GM12878 (cell line): ENCODE measurements around the gene LSM14B. TPM values are rescaled to one million over a fixed set of nuclear protein-coding genes. Genes with fewer than 3 reads are reported as not detected.

Experiments used
- ATAC-seq: fragments of 200-7000 bp; cut with Tn5 transposase; 3 replicates; pipeline ENCODE4 v1.9.1; 2020; ENCODE audit warnings: mild to moderate bottlenecking, moderate library complexity
- BruUV-seq: library from RNA; stranded (reverse); fragments of 400-500 nt; replicated peaks from 2 replicates; lab custom pipeline; 2021; lab: Mats Ljungman, UMichigan
- CTCF ChIA-PET: fragments of 300-600 bp; sonication (Branson Sonifier 250); formaldehyde crosslinking; extraction: SDS; loops from one replicate; lab custom pipeline; 2021; ENCODE audit warnings: inconsistent platforms; lab: Yijun Ruan, JAX
- POLR2A ChIA-PET: fragments of 350-600 bp; formaldehyde crosslinking; extraction: SDS; loops from one replicate; lab custom pipeline; 2021; ENCODE audit warnings: inconsistent platforms; lab: Charles Lee
- RAD21 ChIA-PET: fragments of 300-600 bp; sonication (Branson Sonifier 250); formaldehyde crosslinking; loops from one replicate; lab custom pipeline; 2023; ENCODE audit warnings: antibody characterized with exemption; ENCODE audit not compliant: unreplicated experiment; lab: Charles Lee
- SMC1A ChIA-PET: fragments of 300-600 bp; sonication (Branson Sonifier 250); formaldehyde crosslinking; loops from one replicate; lab custom pipeline; 2023; ENCODE audit not compliant: unreplicated experiment, uncharacterized antibody; lab: Charles Lee
- DNase-seq: peaks from one replicate; pipeline ENCODE4 v3.0.0-alpha.2; 2011; ENCODE audit warnings: low read depth, low spot score
- FAIRE-seq: peaks from 3 replicates; lab custom pipeline; 2011; peaks lifted over from hg19 to GRCh38; lab: Jason Lieb, UNC
- H2AFZ ChIP-seq: 2 replicates; pipeline ENCODE4 v1.6.0; 2011; ENCODE audit warnings: low read depth, low read length, control low read depth; ENCODE audit not compliant: control insufficient read depth
- H3K27ac ChIP-seq: 2 replicates; pipeline ENCODE4 v1.5.1; 2011; ENCODE audit warnings: control low read depth; ENCODE audit not compliant: control insufficient read depth, insufficient read depth
- H3K27me3 ChIP-seq, 2 experiments: replicated peaks in 1 of 2; 2 replicates each; pipeline versions ENCODE4 v1.6.0 to v1.6.1; 2011; ENCODE audit warnings: low read length in 1 of 2; ENCODE audit not compliant: control insufficient read depth in 2 of 2, insufficient read depth in 2 of 2
- H3K36me3 ChIP-seq, 2 experiments: 2 replicates each; pipeline ENCODE4 v1.5.1; 2011; ENCODE audit warnings: low read length in 1 of 2; ENCODE audit not compliant: control insufficient read depth in 2 of 2, insufficient read depth in 2 of 2
- H3K4me1 ChIP-seq: 2 replicates; pipeline ENCODE4 v1.6.1; 2011; ENCODE audit warnings: mild to moderate bottlenecking, low read length, moderate library complexity, mixed read lengths; ENCODE audit not compliant: control insufficient read depth, insufficient read depth
- H3K4me2 ChIP-seq: 2 replicates; pipeline ENCODE4 v1.6.0; 2011; ENCODE audit warnings: control low read depth; ENCODE audit not compliant: control insufficient read depth, insufficient read depth
- H3K4me3 ChIP-seq: fragments of 200-600 bp; sonication (generic); 2 replicates; pipeline ENCODE4 v1.5.1; 2016
- H3K79me2 ChIP-seq: 2 replicates; pipeline ENCODE4 v1.6.0; 2011; ENCODE audit warnings: low read length; ENCODE audit not compliant: control insufficient read depth, insufficient read depth
- H3K9ac ChIP-seq: 2 replicates; pipeline ENCODE4 v1.8.0; 2011; ENCODE audit warnings: low read length, control low read depth, mixed read lengths; ENCODE audit not compliant: control insufficient read depth, insufficient read depth
- H3K9me3 ChIP-seq: replicated peaks from 3 replicates; pipeline ENCODE4 v1.5.1; 2011; ENCODE audit warnings: mild to moderate bottlenecking, low read length; ENCODE audit not compliant: control insufficient read depth, insufficient read depth
- H4K20me1 ChIP-seq: 2 replicates; pipeline ENCODE4 v1.6.0; 2011; ENCODE audit not compliant: control insufficient read depth, insufficient read depth
- GATAD2B ChIP-seq: fragments of 450-650 bp; conservative IDR thresholded peaks from 2 replicates; pipeline ENCODE4 v1.6.1; 2017; ENCODE audit warnings: low read depth, mild to moderate bottlenecking, moderate library complexity
- NR2C1 ChIP-seq: fragments of 450-650 bp; IDR thresholded peaks from 2 replicates; pipeline ENCODE4 v1.6.1; 2017; ENCODE audit warnings: antibody characterized with exemption, mild to moderate bottlenecking, moderate library complexity
- NRF1 ChIP-seq: conservative IDR thresholded peaks from 2 replicates; pipeline ENCODE4 v1.6.1; 2011; ENCODE audit warnings: mild to moderate bottlenecking, low read depth, low read length, improper control_type of control experiment
- POLR2AphosphoS2 ChIP-seq: IDR thresholded peaks from 2 replicates; pipeline ENCODE4 v1.6.1; 2011; ENCODE audit warnings: low read depth, mild to moderate bottlenecking, low read length, improper control_type of control experiment, moderate library complexity
- SP1 ChIP-seq: IDR thresholded peaks from one replicate; pipeline ENCODE4 v1.6.1; 2011; ENCODE audit warnings: low read depth, low read length
- SREBF1 ChIP-seq: IDR thresholded peaks from 2 replicates; pipeline ENCODE4 v1.6.1; 2012; ENCODE audit warnings: mild to moderate bottlenecking, low read length
- TCF3 ChIP-seq: IDR thresholded peaks from 2 replicates; pipeline ENCODE4 v1.6.1; 2012; ENCODE audit warnings: low read depth, mild to moderate bottlenecking, low read length, borderline replicate concordance; ENCODE audit not compliant: insufficient read depth
- USF2 ChIP-seq: IDR thresholded peaks from 2 replicates; pipeline ENCODE4 v1.6.1; 2011; ENCODE audit warnings: low read depth, low read length, improper control_type of control experiment, borderline replicate concordance
- YBX1 ChIP-seq: fragments of 450-650 bp; IDR thresholded peaks from 2 replicates; pipeline ENCODE4 v1.6.1; 2016; ENCODE audit warnings: antibody characterized with exemption
- ZBTB11 ChIP-seq: fragments of 450-650 bp; formaldehyde crosslinking; IDR thresholded peaks from 2 replicates; pipeline ENCODE4 v1.5.0; 2022; ENCODE audit warnings: mild to moderate bottlenecking, missing genetic modification characterization
- WGBS: methylation state at CpG from one replicate; pipeline ENCODE4 v1.1.6; 2016; ENCODE audit warnings: low lambda C conversion rate; ENCODE audit not compliant: insufficient replicate concordance, insufficient coverage; ENCODE audit errors: missing lambda C conversion rate; 5-methylcytosine and 5-hydroxymethylcytosine counted together
- in situ Hi-C: fragments of 300-500 bp; cut with MboI; formaldehyde crosslinking; loops from 9 replicates; pipeline ENCODE4 v1.14.3; 2018; ENCODE audit warnings: mixed read lengths
- intact Hi-C: fragments of 100-400 bp; cut with micrococcal nuclease; formaldehyde crosslinking; loops from one replicate; pipeline ENCODE4 v1.14.2; 2022; ENCODE audit not compliant: unreplicated experiment
- polyA plus RNA-seq, 11 experiments: library from polyadenylated mRNA; depleted of rRNA in 4 of 11; unstranded in 6 of 11; stranded (reverse) in 5 of 11; fragments of >200 nt; fragmentation: Nextera tagmentation in 4 of 11; fragmentation: Illumina TruSeq in 1 of 11; extraction: Ambion mirVana in 4 of 11; extraction: Trizol in 1 of 11; gene quantifications; 1 replicate in 1 of 11; 2 replicates in 10 of 11; pipeline versions ENCODE4 v1.2.1 to v1.2.3, GENCODE V29; 2011 to 2016; ENCODE audit warnings: inconsistent platforms in 2 of 11, missing spikeins in 2 of 11, low read depth in 1 of 11
- total RNA-seq, 4 experiments: library from RNA; depleted of rRNA in 3 of 4; stranded (reverse); fragments of >200 nt in 3 of 4; fragmentation: Illumina TruSeq in 1 of 4; extraction: Trizol in 1 of 4; gene quantifications; 2 replicates each; pipeline versions ENCODE4 v1.2.1 to v1.2.3, GENCODE V29; 2013 to 2021

LSM14B gene
- total and polyA plus RNA-seq, 10 of the 15 experiments (the other 5 are each of a cell fraction or from before 2014, with no cell fraction given), result 0.56 to 34.3 (median 15.6) TPM

- BruUV-seq, result no TSS peak
- Histone ChIP-seq H3K36me3 (no peaks in the 10 kb centered on the region), H3K9ac (no peak overlapping the region), H3K4me3 (no peak overlapping the region), H3K9me3 (peaks cover 12% of the 10 kb centered on the region; the same call in 1 of the 3 replicates), H3K4me1 (no peaks in the 10 kb centered on the region), H4K20me1 (no peaks in the 10 kb centered on the region), H2AFZ (no peak overlapping the region), H3K79me2 (no peaks in the 10 kb centered on the region), H3K27ac (no peak overlapping the region), H3K27me3 (no peaks in the 10 kb centered on the region), H3K4me2 (no peak overlapping the region)
- ChIA-PET RAD21 (interaction anchor here (1.2 kb wide), 1 partner anchor 17 kb away, joined by 3 read pairs; no protein-coding TSS in a partner anchor), POLR2A (interaction anchor here (0.6 kb wide), 2 partner anchors 41 to 49 kb away, joined by 4 read pairs; no protein-coding TSS in a partner anchor), CTCF (no interaction called here), SMC1A (no interaction called here)
- TF ChIP-seq SP1, result no peak
- TF ChIP-seq GATAD2B, result no peak
- TF ChIP-seq TCF3, result no peak
- no peak for TF ChIP-seq YBX1
- TF ChIP-seq POLR2AphosphoS2, result no peak
- TF ChIP-seq USF2, result no peak
- no peak for TF ChIP-seq ZBTB11 (CRISPR knock-in tag)
- TF ChIP-seq NR2C1, result no peak
- TF ChIP-seq SREBF1, result no peak
- no peak for TF ChIP-seq NRF1
- FAIRE-seq, result no peak
- no peak for ATAC-seq
- intact Hi-C loops (no loop called here), in situ Hi-C loops (no loop called here)
- no peak for DNase-seq
- WGBS, result 41% methylated on average over 21 of the region's 21 CpGs
Observed at GRCh38 chr20:62103508-62104233, 18.6 kb upstream of the LSM14B start.
